LNCAP (cell line): Measurements from ENCODE around the gene DLGAP1.

ENCODE experiments used
- TF ChIP-seq, protein P1 (sequence below): fragments of 450-650 bp; IDR thresholded peaks from 2 replicates; pipeline ENCODE4 v1.5.1; 2017; ENCODE audit warnings: mild to moderate bottlenecking

The DLGAP1 gene

DNA sequence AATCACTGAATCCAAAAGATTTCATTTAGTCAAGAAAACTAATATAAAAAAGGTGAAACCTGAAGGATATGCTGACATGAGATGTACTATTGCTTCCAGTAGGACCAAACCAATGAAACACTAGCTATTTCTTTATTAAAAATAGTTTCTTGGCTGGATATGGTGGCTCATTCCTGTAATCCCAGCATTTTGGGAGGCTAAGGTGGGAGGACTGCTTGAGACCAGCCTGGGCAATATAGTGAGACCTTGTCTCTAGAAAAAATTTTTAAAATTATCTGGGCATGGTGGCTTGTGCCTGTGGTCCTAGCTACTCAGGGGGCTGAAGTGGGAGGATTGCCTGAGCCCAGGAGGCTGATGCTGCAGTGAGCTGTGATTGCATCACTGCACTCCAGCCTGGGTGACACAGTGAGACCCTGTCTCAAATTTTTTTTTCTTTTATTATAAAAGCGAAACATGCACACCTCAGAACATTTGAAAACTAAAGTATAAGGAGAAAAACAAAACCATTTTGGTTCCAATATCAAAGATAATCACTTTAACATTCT, 738.9 kb downstream of the DLGAP1 start:
- TF ChIP-seq, protein P1, sequence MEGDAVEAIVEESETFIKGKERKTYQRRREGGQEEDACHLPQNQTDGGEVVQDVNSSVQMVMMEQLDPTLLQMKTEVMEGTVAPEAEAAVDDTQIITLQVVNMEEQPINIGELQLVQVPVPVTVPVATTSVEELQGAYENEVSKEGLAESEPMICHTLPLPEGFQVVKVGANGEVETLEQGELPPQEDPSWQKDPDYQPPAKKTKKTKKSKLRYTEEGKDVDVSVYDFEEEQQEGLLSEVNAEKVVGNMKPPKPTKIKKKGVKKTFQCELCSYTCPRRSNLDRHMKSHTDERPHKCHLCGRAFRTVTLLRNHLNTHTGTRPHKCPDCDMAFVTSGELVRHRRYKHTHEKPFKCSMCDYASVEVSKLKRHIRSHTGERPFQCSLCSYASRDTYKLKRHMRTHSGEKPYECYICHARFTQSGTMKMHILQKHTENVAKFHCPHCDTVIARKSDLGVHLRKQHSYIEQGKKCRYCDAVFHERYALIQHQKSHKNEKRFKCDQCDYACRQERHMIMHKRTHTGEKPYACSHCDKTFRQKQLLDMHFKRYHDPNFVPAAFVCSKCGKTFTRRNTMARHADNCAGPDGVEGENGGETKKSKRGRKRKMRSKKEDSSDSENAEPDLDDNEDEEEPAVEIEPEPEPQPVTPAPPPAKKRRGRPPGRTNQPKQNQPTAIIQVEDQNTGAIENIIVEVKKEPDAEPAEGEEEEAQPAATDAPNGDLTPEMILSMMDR: no peak

DNA sequence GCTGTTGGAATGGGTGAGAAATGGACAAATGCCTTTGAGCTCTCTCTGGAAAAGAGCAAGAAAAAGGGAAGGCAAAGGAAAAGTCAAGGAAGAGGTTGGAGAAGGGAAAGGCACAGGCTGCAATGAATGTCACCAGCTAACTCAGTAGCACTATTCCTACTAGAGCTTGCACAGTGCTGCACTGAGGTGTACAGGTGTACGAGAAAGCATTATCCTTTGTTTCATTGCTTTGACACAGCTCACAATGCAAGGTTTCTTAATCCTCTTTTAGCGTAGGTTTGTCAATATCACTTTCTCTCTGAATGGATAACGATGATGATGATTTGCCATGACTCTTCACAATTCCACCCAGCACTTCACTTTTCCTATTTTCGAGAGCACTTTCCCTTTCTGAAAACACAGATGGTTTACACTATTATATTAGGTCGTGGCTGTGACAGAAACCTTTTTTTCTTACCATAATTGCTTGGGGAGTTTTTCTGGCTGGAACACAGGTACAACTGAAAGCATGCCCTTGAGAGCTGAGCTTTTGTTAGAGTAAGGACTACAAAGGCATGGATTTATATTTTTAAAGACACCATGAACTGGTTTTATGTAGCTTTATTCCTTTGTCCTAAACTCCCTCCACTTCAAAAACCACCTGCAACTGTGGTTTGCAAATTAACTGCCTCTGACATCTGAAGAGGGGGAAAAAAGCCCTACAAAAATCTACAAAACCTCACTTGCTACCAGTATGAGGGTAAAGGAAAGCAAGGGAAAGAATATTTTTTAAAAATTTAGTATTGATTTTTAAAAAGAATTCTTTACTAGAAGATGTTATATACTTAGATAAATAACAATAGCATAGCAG, 739.7 kb downstream of the DLGAP1 start:
- TF ChIP-seq, protein P1: no peak

DNA sequence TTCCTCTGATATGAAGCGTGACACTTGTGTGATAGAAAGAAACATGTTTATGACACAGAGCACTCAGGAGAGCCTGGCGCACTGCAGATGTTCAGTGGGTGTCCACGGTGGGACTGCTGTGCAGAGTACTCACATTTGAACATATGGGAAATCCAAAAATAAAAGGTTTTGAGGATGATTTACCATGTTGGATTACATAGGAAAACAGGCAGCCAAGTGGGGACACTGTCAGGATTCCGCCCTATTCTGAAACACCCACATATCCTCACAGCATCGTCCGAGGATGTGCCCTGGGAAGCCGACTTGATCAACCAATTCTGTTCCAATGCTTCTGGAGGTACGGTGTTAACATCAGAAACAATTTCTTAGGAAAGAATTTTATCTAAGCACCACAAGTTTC, 741.4 kb downstream of the DLGAP1 start:
- TF ChIP-seq, protein P1: no peak

DNA sequence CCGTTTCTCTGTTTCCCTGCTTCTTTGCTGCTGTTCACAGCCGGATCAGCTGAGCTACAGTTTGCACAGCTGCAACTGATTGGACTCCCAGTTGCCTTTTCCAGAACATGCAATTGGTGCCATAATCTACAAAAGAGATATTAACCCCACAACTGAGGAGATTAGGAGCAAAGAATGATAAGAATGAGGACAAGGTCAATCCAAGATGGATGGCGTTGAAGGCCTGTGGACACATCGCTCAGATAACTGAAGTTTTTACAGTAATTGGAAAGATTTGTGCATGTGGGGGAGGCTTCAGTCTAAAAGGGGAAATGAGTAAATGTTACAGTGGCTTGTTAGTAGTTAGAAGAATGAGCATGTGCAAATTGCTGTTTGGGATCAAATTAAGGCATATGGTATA, 741.9 kb downstream of the DLGAP1 start:
- TF ChIP-seq, protein P1: no peak

DNA sequence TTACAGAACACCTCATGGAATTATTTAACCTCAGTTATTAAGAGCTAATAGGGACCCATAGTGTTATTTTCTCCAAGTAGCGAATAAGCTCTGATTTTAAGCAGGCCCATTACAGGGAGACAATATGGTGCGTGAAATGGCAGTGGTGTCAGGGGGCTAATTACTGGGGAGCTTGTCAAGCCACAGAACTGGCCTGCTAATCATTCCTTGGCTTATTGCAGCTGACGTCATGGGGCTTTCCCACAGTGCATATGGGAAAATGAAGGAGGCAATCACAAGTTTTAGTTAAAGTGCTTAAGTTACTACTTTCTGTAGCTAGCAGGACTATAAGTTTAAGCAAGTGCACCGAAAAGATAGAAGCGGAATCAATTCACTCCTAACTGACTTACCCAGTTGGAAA, 742.6 kb downstream of the DLGAP1 start:
- TF ChIP-seq, protein P1: no peak

DNA sequence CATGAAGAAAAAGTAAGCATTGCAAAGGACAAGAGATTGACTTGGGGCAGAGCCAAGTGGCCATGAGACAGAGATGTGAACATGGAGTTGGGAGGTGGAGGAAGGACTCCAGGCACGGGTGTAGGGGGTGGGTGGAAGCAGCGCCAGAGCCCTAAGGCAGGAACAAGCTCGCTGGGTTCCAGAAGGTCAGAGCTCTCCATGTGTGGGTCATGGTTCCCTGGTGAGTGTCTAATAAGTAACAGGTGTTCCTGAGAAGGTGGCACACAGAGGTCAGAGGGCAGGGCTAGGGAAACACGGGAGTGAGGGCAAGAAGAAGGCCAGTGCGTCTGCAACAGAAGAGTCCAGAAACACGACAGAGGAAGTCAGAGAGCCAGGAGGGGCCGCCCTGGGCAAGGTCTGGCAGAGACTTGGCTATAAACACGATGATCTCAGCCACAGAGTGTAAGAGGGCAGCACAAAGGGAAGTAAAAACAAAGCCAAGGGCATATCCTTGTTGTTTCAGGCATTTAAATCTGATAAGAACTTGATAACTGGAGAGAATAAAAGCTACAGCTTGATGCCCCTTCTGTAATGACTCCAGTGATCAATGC, 744.3 kb downstream of the DLGAP1 start:
- TF ChIP-seq, protein P1: no peak

DNA sequence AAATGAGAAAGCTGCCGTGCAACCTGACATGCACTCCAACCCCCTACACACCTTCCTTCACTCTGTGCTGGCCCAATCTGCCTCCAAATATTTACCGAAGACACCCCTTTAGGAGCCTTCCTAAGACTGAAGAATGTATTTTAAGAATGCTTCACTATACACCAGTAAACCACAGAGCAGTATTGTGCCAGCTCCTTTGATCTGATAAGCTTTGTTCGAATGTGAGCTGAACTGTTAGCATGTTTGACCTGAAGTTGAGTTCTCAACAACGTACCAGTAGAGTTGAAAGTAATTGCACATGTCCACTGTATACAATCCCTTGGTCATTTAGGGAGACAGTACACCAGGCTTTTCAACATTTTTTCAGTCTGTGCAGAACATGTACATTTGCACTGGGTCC, 745.9 kb downstream of the DLGAP1 start:
- TF ChIP-seq, protein P1: no peak
